OCI-LY1 (cell line): ENCODE measurements around the gene L3MBTL4.

Experiments used
- H2AFZ ChIP-seq: fragments of 200-600 bp; sonication (generic), shearing (Covaris generic); 2 replicates; pipeline ENCODE4 v1.6.0; 2014; ENCODE audit warnings: antibody characterized with exemption, mild to moderate bottlenecking, low read length
- H3F3A ChIP-seq: fragments of 200-600 bp; sonication (generic), shearing (Covaris generic); 2 replicates; pipeline ENCODE4 v1.6.0; 2014; ENCODE audit warnings: mild to moderate bottlenecking, antibody characterized with exemption, low read length, moderate library complexity; ENCODE audit not compliant: insufficient read depth
- H3K27ac ChIP-seq: fragments of 200-600 bp; sonication (generic); 2 replicates; pipeline ENCODE4 v1.5.1; 2014; ENCODE audit warnings: low read length, mixed run types, mild to moderate bottlenecking, low read depth; ENCODE audit not compliant: poor library complexity, severe bottlenecking
- H3K27me3 ChIP-seq: fragments of 200-600 bp; sonication (generic); 2 replicates; pipeline ENCODE4 v1.6.0; 2014; ENCODE audit warnings: antibody characterized with exemption, mild to moderate bottlenecking, low read length, moderate library complexity; ENCODE audit not compliant: insufficient read depth
- H3K36me3 ChIP-seq: fragments of 200-600 bp; sonication (generic); 2 replicates; pipeline ENCODE4 v1.6.1; 2014; ENCODE audit warnings: mild to moderate bottlenecking, antibody characterized with exemption, low read length, moderate library complexity, mixed read lengths; ENCODE audit not compliant: insufficient read depth
- H3K4me1 ChIP-seq: fragments of 200-600 bp; sonication (generic); 2 replicates; pipeline ENCODE4 v1.5.1; 2014; ENCODE audit warnings: mild to moderate bottlenecking, low read length, moderate library complexity; ENCODE audit not compliant: insufficient read depth, severe bottlenecking
- H3K4me2 ChIP-seq: fragments of 200-600 bp; sonication (generic), shearing (Covaris generic); 2 replicates; pipeline ENCODE4 v1.6.1; 2014; ENCODE audit warnings: low read length
- H3K4me3 ChIP-seq: fragments of 200-600 bp; sonication (generic); 2 replicates; pipeline ENCODE4 v1.5.1; 2014; ENCODE audit warnings: low read length, low read depth, mild to moderate bottlenecking, mixed read lengths; ENCODE audit not compliant: poor library complexity, severe bottlenecking
- H3K79me2 ChIP-seq: fragments of 200-600 bp; shearing (Covaris generic); 2 replicates; pipeline ENCODE4 v1.6.1; 2016; ENCODE audit warnings: mixed run types, low read length, mixed read lengths; ENCODE audit not compliant: insufficient read depth
- H3K9ac ChIP-seq: fragments of 200-600 bp; sonication (generic), shearing (Covaris generic); 2 replicates; pipeline ENCODE4 v1.6.1; 2014; ENCODE audit warnings: mild to moderate bottlenecking, low read length, mixed read lengths
- H3K9me2 ChIP-seq: fragments of 200-600 bp; sonication (generic), shearing (Covaris generic); 2 replicates; pipeline ENCODE4 v1.6.1; 2014; ENCODE audit warnings: low read depth, mild to moderate bottlenecking, low read length, mixed read lengths
- H3K9me3 ChIP-seq: fragments of 200-600 bp; shearing (Covaris generic); 2 replicates; pipeline ENCODE4 v1.6.1; 2014; ENCODE audit warnings: low read length, mixed read lengths
- H4K20me1 ChIP-seq: fragments of 200-600 bp; sonication (generic), shearing (Covaris generic); 2 replicates; pipeline ENCODE4 v1.6.0; 2016; ENCODE audit warnings: mild to moderate bottlenecking, low read length; ENCODE audit not compliant: insufficient read depth
- CTCF ChIP-seq: fragments of 200-600 bp; sonication (generic), shearing (Covaris generic); IDR thresholded peaks from 2 replicates; pipeline ENCODE4 v1.5.1; 2017; ENCODE audit warnings: mild to moderate bottlenecking, antibody characterized with exemption, low read length, moderate library complexity, mixed read lengths
- EZH2 ChIP-seq: fragments of 200-600 bp; sonication (generic), shearing (Covaris generic); IDR thresholded peaks from 2 replicates; pipeline ENCODE4 v1.8.0; 2017; ENCODE audit warnings: borderline replicate concordance, mixed run types, mild to moderate bottlenecking, antibody characterized with exemption, low read length, moderate library complexity, mixed read lengths

Gene L3MBTL4

GRCh38 chr18:6435731-6436130 is 21.0 kb upstream of the L3MBTL4 start:
- Histone ChIP-seq H2AFZ (no peak overlapping the region), H4K20me1 (no peaks in the 10 kb centered on the region), H3K9ac (no peak overlapping the region), H3K4me3 (no peak overlapping the region), H3K27me3 (no peaks in the 10 kb centered on the region), H3F3A (no peaks in the 10 kb centered on the region), H3K27ac (no peak overlapping the region), H3K9me3 (no peaks in the 10 kb centered on the region), H3K4me1 (no peaks in the 10 kb centered on the region), H3K4me2 (no peak overlapping the region), H3K36me3 (no peaks in the 10 kb centered on the region), H3K79me2 (no peaks in the 10 kb centered on the region), H3K9me2 (no peaks in the 10 kb centered on the region)
- TF ChIP-seq EZH2 = no peak
- no peak for TF ChIP-seq CTCF

GRCh38 chr18:6434987-6435709 is 20.4 kb upstream of the L3MBTL4 start:
- H3K9me3 ChIP-seq = no peaks in the 10 kb centered on the region

GRCh38 chr18:6434481-6434880 is 19.8 kb upstream of the L3MBTL4 start:
- Histone ChIP-seq H3K9me2 (no peaks in the 10 kb centered on the region), H3K9me3 (no peaks in the 10 kb centered on the region), H3K79me2 (no peaks in the 10 kb centered on the region), H3F3A (no peaks in the 10 kb centered on the region), H3K27ac (no peak overlapping the region), H3K36me3 (no peaks in the 10 kb centered on the region), H3K27me3 (no peaks in the 10 kb centered on the region), H4K20me1 (no peaks in the 10 kb centered on the region), H3K4me2 (no peak overlapping the region), H3K4me3 (no peak overlapping the region), H3K9ac (no peak overlapping the region), H2AFZ (no peak overlapping the region), H3K4me1 (no peaks in the 10 kb centered on the region)
- TF ChIP-seq EZH2 = no peak
- TF ChIP-seq CTCF = no peak

More at GRCh38 chr18:6434987-6435709, 20.4 kb upstream of the L3MBTL4 start:
- no peaks in the 10 kb centered on the region for H3K9me2 ChIP-seq
- H3F3A ChIP-seq = no peaks in the 10 kb centered on the region
- no peak overlapping the region for H2AFZ ChIP-seq
- H3K9ac ChIP-seq = no peak overlapping the region
- H3K4me3 ChIP-seq = no peak overlapping the region
- no peak overlapping the region for H3K27ac ChIP-seq
- no peaks in the 10 kb centered on the region for H3K27me3 ChIP-seq
- H3K4me2 ChIP-seq = no peak overlapping the region
- no peaks in the 10 kb centered on the region for H4K20me1 ChIP-seq
- TF ChIP-seq EZH2 (no peak), CTCF (no peak)
- H3K4me1 ChIP-seq = no peaks in the 10 kb centered on the region
- no peaks in the 10 kb centered on the region for H3K79me2 ChIP-seq
- no peaks in the 10 kb centered on the region for H3K36me3 ChIP-seq
